ENCODE results near the gene RIMBP3B.
"Not testable (repeated sequence)": the region's sequence is repeated elsewhere in the genome, so short reads cannot be mapped to it uniquely, and the experiment has no call there.

Gene RIMBP3B

GRCh38 chr22:21383701-21384467, at the start of gene RIMBP3B:
RIMBP3B (plus strand) TSS chr22:21383751; CDS start chr22:21383859, 108 bp downstream.
- DNase-seq = not testable (repeated sequence)

- DNase-seq = not testable (repeated sequence)
Observed at GRCh38 chr22:21357527-21357926, 26.0 kb upstream of the RIMBP3B start.

GRCh38 chr22:21360525-21360924, 23.0 kb upstream of the RIMBP3B start:
- not testable (repeated sequence) for DNase-seq

- DNase-seq = not testable (repeated sequence)
Observed at GRCh38 chr22:21362473-21362872, 21.1 kb upstream of the RIMBP3B start.

- DNase-seq = not testable (repeated sequence)
Observed at GRCh38 chr22:21363061-21363460, 20.5 kb upstream of the RIMBP3B start.

- not testable (repeated sequence) for DNase-seq
Observed at GRCh38 chr22:21363803-21364202, 19.7 kb upstream of the RIMBP3B start.

- not testable (repeated sequence) for DNase-seq
Observed at GRCh38 chr22:21364362-21364761, 19.2 kb upstream of the RIMBP3B start.

GRCh38 chr22:21365337-21365736, 18.2 kb upstream of the RIMBP3B start:
- DNase-seq = not testable (repeated sequence)

GRCh38 chr22:21368603-21369310, 14.8 kb upstream of the RIMBP3B start:
- DNase-seq = not testable (repeated sequence)

- DNase-seq = not testable (repeated sequence)
Observed at GRCh38 chr22:21375880-21376279, 7.7 kb upstream of the RIMBP3B start.

- not testable (repeated sequence) for DNase-seq
Observed at GRCh38 chr22:21384468-21385357, 1.2 kb downstream of the RIMBP3B start.

GRCh38 chr22:21389480-21389879, 5.9 kb downstream of the RIMBP3B start:
- not testable (repeated sequence) for DNase-seq

- DNase-seq = not testable (repeated sequence)
Observed at GRCh38 chr22:21390013-21390412, 6.5 kb downstream of the RIMBP3B start.

- DNase-seq = not testable (repeated sequence)
Observed at GRCh38 chr22:21394613-21395012, 11.1 kb downstream of the RIMBP3B start.

GRCh38 chr22:21401197-21401969, 17.8 kb downstream of the RIMBP3B start:
- DNase-seq = not testable (repeated sequence)

GRCh38 chr22:21402763-21403314, 19.3 kb downstream of the RIMBP3B start:
- DNase-seq = not testable (repeated sequence)

GRCh38 chr22:21407139-21407538, 23.6 kb downstream of the RIMBP3B start:
- DNase-seq = not testable (repeated sequence)

GRCh38 chr22:21407792-21408191, 24.2 kb downstream of the RIMBP3B start:
- DNase-seq = not testable (repeated sequence)

- not testable (repeated sequence) for DNase-seq
Observed at GRCh38 chr22:21416375-21416774, 32.8 kb downstream of the RIMBP3B start.

- not testable (repeated sequence) for DNase-seq
Observed at GRCh38 chr22:21417227-21417746, 33.7 kb downstream of the RIMBP3B start, which contains the start of gene HIC2. HIC2 (plus strand) TSS chr22:21417371; CDS start chr22:21442832, 25,461 bp downstream.

GRCh38 chr22:21417853-21418252, 34.3 kb downstream of the RIMBP3B start:
- DNase-seq = not testable (repeated sequence)
